Psoas muscle (tissue), 8 donors: ENCODE data around the gene FNIP1. TPM values are rescaled to one million over a fixed set of nuclear protein-coding genes. Genes with fewer than 3 reads are reported as not detected.
"Not testable (repeated sequence)": the region's sequence is repeated elsewhere in the genome, so short reads cannot be mapped to it uniquely, and the experiment has no call there.

Experiments
- ATAC-seq, 4 donors: fragments of 200-7000 bp; cut with Tn5 transposase; one replicate each; pipeline ENCODE4 v1.9.1; 2020; ENCODE audit warnings: moderate library complexity in 3 of 4, mild to moderate bottlenecking in 2 of 4
- DNase-seq, 2 donors: peaks; one replicate each; pipeline ENCODE4 v3.0.0-alpha.2; 2020
- H3K27ac ChIP-seq: fragments of 200-600 bp; one replicate; pipeline ENCODE4 v1.8.0; 2022
- H3K27me3 ChIP-seq, 3 donors: fragments of 200-600 bp in 1 of 3; one replicate each; pipeline versions ENCODE4 v1.6.1 to v1.8.0; 2013 to 2022; ENCODE audit warnings: low read length in 2 of 3, mild to moderate bottlenecking in 2 of 3, moderate library complexity in 1 of 3; ENCODE audit not compliant: insufficient read depth in 3 of 3
- H3K36me3 ChIP-seq, 2 donors: fragments of 200-600 bp in 1 of 2; one replicate each; pipeline versions ENCODE4 v1.6.1 to v1.8.0; 2013 to 2022; ENCODE audit warnings: low read depth in 1 of 2, mild to moderate bottlenecking in 1 of 2, moderate library complexity in 1 of 2; ENCODE audit not compliant: insufficient read depth in 1 of 2
- H3K4me1 ChIP-seq: fragments of 200-600 bp; one replicate; pipeline ENCODE4 v1.8.0; 2022
- H3K4me3 ChIP-seq: fragments of 200-600 bp; one replicate; pipeline ENCODE4 v1.8.0; 2022; ENCODE audit warnings: mild to moderate bottlenecking
- H3K9me3 ChIP-seq: fragments of 200-600 bp; one replicate; pipeline ENCODE4 v1.8.0; 2022
- WGBS, 3 donors: extraction: QIAGEN DNeasy Blood & Tissue Kit; methylation state at CpG; one replicate each; pipeline versions ENCODE4 v1.1.6 to v1.1.7; 2013; 5-methylcytosine and 5-hydroxymethylcytosine counted together
- intact Hi-C, 2 donors: fragments of 100-400 bp; cut with DNase I; formaldehyde crosslinking; loops; one replicate each; pipeline versions ENCODE4 v1.11.0 to v1.14.2; 2022
- long read RNA-seq, 2 donors: library from polyadenylated mRNA; unstranded; transcript quantifications; one replicate each; pipeline ENCODE4 v2.0.0, GENCODE V29; 2021
- polyA plus RNA-seq, 3 donors: library from polyadenylated mRNA; stranded (reverse); fragments of 200-250 nt; gene quantifications; one replicate each; pipeline ENCODE4 v1.2.3, GENCODE V29; 2013
- total RNA-seq, 4 donors: library from RNA; stranded (reverse); fragmentation: NEBNext Ultra II Directional in 2 of 4; extraction: Animal tissue kit (Norgen Biotek cat#: 25700) in 2 of 4; gene quantifications; one replicate each; pipeline versions ENCODE4 v1.2.1 to v1.2.4, GENCODE V29; 2021 to 2023
- TF ChIP-seq, protein P1 (sequence below): fragments of 200-600 bp; IDR thresholded peaks from one replicate; pipeline ENCODE4 v1.8.0; 2022; ENCODE audit warnings: antibody characterized with exemption
- donor health status: healthy with polysubstance abuse.
- donor health status: DM: no; HTN: no; CAD: no; lungs with moderate emphysema.
- donor health status: Bipolar disorder and iron deficiency.
- donor health status: healthy.
- donor health status: DM: yes; HTN: yes; CAD: no.
- donor health status: DM: no; HTN: no; CAD: no.
- donor health status: DM: no; HTN: no; CAD: no.
- donor health status: DM: yes; HTN: yes; CAD: no.

The FNIP1 gene
- total RNA-seq = 10 to 100 TPM; 19.0 to 45.2 (median 30.1) TPM
- polyA plus RNA-seq = 10 to 100 TPM in 1 of 3 donors, 1 to 10 TPM in 2; 6.4 to 25.0 (median 9.2) TPM
- long read RNA-seq, donor 1, partial matches to known transcripts = 1 of 8 reads
- long read RNA-seq, donor 1, other reads (novel, unspliced or antisense) = 2 of 8 reads
- long read RNA-seq, donor 2, full-length matches to known transcripts = 17 of 48 reads
- long read RNA-seq, donor 2, partial matches to known transcripts = 15 of 48 reads
- long read RNA-seq, donor 2, other reads (novel, unspliced or antisense) = 16 of 48 reads

GRCh38 chr5:131796793-131797693 lies at the start of gene FNIP1:
Gene FNIP1 (minus strand): TSS chr5:131797017. CDS start chr5:131796921, 96 bp downstream.
- peak; percentile 100 for DNase-seq
- intact Hi-C loops = loop anchor here (5.0 to 10.0 kb wide), 3 partner anchors 40 to 165 kb away; no protein-coding TSS in a partner anchor
- 0% methylated on average over 76 to 79 of the region's 79 CpGs for WGBS, 3 donors
- H3K4me1 ChIP-seq = peaks cover 45% of the 10 kb centered on the region
- peak within 1 kb of the TSS; percentile 93 for H3K4me3 ChIP-seq
- no peaks in the 10 kb centered on the region for H3K9me3 ChIP-seq
- peak within 1 kb of the TSS; percentile 100 for H3K27ac ChIP-seq
- H3K27me3 ChIP-seq = no peaks in the 10 kb centered on the region
- TF ChIP-seq, protein P1, sequence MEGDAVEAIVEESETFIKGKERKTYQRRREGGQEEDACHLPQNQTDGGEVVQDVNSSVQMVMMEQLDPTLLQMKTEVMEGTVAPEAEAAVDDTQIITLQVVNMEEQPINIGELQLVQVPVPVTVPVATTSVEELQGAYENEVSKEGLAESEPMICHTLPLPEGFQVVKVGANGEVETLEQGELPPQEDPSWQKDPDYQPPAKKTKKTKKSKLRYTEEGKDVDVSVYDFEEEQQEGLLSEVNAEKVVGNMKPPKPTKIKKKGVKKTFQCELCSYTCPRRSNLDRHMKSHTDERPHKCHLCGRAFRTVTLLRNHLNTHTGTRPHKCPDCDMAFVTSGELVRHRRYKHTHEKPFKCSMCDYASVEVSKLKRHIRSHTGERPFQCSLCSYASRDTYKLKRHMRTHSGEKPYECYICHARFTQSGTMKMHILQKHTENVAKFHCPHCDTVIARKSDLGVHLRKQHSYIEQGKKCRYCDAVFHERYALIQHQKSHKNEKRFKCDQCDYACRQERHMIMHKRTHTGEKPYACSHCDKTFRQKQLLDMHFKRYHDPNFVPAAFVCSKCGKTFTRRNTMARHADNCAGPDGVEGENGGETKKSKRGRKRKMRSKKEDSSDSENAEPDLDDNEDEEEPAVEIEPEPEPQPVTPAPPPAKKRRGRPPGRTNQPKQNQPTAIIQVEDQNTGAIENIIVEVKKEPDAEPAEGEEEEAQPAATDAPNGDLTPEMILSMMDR = no peak
- peaks cover 0 to 6% of the 10 kb centered on the region in 2 donors for H3K36me3 ChIP-seq
- peak; percentile 93 to 98 (median 95) for ATAC-seq

DNA sequence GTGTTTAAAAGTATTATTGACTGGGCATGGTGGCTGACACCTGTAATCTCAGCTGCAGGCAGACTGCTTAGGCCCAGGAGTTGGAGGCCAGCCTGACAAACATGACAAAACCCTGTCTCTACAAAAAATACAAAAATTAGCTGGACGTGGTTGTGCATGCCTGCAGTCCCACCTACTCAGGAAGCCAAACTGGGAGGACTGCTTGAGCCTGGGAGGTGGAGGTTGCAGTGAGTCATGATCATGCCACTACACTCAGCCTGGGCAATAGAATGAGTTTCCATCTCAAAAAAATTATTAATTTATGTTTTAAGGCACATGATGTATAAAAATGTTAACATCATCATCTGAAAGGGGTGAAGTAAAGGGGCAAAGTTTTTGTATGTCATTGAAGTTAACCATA lies 49.7 kb upstream of the FNIP1 start:
- Histone ChIP-seq H3K27ac (no peak overlapping the region), H3K9me3 (peaks cover 18% of the 10 kb centered on the region), H3K36me3 (no peaks in the 10 kb centered on the region), H3K4me3 (no peak overlapping the region), H3K27me3 (no peaks in the 10 kb centered on the region), H3K4me1 (no peaks in the 10 kb centered on the region)
- TF ChIP-seq, protein P1 = no peak
- 44 to 73% (median 54%) methylated on average over 1 of the region's 1 CpG for WGBS, 3 donors
- DNase-seq = no peak
- ATAC-seq = no peak
- intact Hi-C loops = no loop called here

GRCh38 chr5:131845828-131846227 lies 49.0 kb upstream of the FNIP1 start:
- Histone ChIP-seq H3K4me3 (no peak overlapping the region), H3K4me1 (no peaks in the 10 kb centered on the region), H3K9me3 (peaks cover 18% of the 10 kb centered on the region), H3K36me3 (no peaks in the 10 kb centered on the region), H3K27me3 (no peaks in the 10 kb centered on the region), H3K27ac (no peak overlapping the region)
- intact Hi-C loops = no loop called here
- DNase-seq (no peak), ATAC-seq (no peak)
- TF ChIP-seq, protein P1 = no peak

DNA sequence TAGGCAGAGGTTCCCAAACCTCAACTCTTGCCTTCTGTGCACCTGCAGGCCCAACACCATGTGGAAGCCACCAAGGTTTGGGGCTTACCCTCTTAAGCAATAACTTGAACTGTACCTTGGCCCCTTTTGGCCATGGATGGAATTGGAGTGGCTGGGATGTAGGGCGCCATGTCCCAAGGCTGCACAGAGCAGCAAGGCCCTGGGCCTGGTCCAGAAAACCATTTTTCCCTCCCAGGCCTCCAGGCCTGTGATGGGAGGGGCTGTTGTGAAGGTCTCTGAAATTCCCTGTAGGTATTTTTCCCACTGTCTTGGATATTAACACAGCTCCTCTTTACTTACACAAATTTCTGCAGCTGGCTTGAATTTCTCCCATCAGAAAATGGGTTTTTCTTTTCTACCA lies 46.2 kb upstream of the FNIP1 start:
- H3K9me3 ChIP-seq, ATAC-seq, intact Hi-C loops, H3K4me3 ChIP-seq, DNase-seq, H3K36me3 ChIP-seq, H3K4me1 ChIP-seq, H3K27ac ChIP-seq, H3K27me3 ChIP-seq: not testable (repeated sequence)
- WGBS, 3 donors = 71 to 100% (median 86%) methylated on average over 1 of the region's 1 CpG

- intact Hi-C loops, H3K9me3 ChIP-seq, DNase-seq, H3K36me3 ChIP-seq, H3K27ac ChIP-seq, H3K4me3 ChIP-seq, H3K27me3 ChIP-seq, ATAC-seq, H3K4me1 ChIP-seq: not testable (repeated sequence)
- 83 to 95% (median 88%) methylated on average over 2 of the region's 2 CpGs for WGBS, 3 donors
Measured at GRCh38 chr5:131832702-131833101, 35.9 kb upstream of the FNIP1 start.
